Skin of body (tissue), 2 donors: ENCODE results near the gene AATK. TPM values are rescaled to one million over a fixed set of nuclear protein-coding genes. Genes with fewer than 3 reads are reported as not detected.
A peak's percentile ranks its signal among the peaks of the same experiment; 100 is the strongest.
"Not testable (repeated sequence)": the region's sequence is repeated elsewhere in the genome, so short reads cannot be mapped to it uniquely, and the experiment has no call there.

Experiments
- DNase-seq: peaks from one replicate; lab custom pipeline; 2025; lab: John Stamatoyannopoulos, UW
- total RNA-seq: library from RNA; depleted of rRNA; stranded (reverse); fragments of >200 nt; gene quantifications from one replicate; pipeline ENCODE4 v1.2.3, GENCODE V29; 2014

The AATK gene
- total RNA-seq, 1 donor from 2014 or later, result 2.8 TPM

GRCh38 chr17:81162491-81162890 is 3.5 kb downstream of the AATK start:
- no peak for DNase-seq

DNA sequence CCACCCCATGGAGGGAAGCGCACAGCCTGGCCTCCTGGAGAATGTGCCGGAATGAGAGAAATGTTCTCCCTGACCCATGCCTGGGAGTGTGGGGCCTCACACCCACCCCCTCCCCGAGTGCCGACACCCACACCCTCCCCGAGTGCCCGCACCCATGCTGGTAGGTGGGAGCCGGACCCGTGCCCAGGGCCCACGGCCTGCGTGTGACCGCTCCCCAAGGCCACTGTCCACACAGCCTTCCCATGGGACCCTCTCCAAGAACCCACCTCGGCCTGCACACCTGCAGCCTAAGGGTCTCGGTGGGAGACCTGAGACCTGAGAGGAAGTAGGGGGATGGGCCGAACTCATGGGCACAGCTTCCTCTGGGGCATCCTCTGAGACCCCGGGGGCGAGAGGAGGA is 4.0 kb downstream of the AATK start:
- DNase-seq, result no peak

DNA sequence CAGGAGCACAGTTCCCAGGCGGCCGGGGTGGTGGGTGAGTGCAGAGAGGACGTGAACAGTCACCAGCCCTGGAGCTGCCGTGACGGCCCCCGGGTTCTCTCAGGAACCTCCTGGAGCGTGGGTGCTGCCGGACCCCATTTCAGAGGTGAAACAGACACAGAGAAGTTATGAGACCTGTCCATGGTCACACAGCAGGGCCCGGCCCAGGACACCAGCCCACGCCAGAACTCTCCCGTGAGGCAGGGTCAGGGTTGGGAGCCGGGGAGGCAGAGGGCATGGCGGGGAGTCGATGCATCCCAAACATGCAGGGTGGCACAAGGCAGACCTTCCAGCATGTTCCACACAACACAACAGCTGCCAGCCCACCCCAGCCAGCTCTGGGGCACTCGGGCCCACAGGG is 4.5 kb downstream of the AATK start:
- no peak for DNase-seq

GRCh38 chr17:81160747-81161453 is 5.1 kb downstream of the AATK start:
- DNase-seq, result no peak

DNA sequence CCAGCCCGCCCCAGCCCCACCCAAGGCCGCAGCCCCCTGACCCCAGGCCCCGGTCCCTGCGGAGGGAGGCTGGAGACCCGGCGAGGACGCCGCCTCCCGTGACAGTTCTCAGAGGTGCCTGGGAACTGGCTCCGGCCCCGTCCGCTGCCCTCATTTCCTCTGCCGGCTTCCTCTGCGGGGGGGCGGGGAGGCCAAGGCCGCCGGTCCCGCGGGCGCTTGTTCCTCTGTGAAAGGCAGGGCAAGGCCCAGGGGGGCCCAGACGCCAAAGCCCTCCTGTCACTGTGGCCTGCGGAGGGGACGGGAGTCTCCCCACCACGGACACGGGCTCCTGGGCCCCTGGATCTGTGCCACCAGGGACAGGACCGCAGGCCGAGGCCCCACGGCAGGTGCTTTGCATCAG is 5.7 kb downstream of the AATK start:
- DNase-seq, result no peak

- DNase-seq, result no peak
Observed at GRCh38 chr17:81159611-81160265, 6.3 kb downstream of the AATK start.

DNA sequence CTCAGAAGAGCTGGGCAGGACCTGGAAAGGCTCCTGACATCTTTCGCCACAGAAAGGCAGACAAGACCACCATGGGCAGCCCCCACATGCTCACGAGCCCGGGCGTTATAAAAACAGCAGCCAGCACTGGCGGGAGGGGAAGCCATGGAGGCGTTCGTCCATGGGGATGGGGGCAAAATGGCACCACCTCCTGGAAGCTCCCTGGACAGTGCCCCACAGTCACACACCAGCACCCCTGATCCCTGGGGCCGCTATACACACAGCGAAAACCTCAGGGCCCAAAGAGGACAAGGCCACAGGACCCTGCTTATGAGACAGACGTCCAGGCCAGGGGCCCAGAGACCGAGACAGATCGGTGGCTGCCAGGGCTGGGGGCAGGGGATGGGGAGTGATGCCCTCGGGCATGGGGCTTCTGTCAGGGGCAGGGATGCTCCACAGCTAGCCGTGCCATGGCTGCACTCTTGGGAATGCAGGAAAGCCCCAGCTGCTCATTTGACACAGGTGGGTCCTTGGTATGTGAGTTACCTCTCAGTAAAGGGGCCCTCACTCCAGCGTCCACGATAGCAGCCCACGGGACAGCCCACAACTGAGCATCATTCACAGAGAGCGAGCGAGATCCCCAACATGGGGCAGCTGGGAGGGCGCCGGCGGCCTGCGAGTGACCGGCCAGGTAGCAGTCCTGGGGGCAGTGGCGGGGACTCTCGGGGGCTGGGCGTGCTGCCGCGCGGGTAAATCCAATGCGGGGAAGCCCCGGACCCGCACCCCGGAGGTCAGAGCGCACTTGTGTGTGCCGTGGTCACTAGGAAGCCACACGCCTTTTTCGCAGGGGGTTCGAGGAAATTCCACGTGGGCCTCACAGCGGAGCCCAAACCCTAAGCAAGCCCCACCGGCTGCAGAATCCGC is 7.1 kb downstream of the AATK start:
- DNase-seq, result no peak

DNA sequence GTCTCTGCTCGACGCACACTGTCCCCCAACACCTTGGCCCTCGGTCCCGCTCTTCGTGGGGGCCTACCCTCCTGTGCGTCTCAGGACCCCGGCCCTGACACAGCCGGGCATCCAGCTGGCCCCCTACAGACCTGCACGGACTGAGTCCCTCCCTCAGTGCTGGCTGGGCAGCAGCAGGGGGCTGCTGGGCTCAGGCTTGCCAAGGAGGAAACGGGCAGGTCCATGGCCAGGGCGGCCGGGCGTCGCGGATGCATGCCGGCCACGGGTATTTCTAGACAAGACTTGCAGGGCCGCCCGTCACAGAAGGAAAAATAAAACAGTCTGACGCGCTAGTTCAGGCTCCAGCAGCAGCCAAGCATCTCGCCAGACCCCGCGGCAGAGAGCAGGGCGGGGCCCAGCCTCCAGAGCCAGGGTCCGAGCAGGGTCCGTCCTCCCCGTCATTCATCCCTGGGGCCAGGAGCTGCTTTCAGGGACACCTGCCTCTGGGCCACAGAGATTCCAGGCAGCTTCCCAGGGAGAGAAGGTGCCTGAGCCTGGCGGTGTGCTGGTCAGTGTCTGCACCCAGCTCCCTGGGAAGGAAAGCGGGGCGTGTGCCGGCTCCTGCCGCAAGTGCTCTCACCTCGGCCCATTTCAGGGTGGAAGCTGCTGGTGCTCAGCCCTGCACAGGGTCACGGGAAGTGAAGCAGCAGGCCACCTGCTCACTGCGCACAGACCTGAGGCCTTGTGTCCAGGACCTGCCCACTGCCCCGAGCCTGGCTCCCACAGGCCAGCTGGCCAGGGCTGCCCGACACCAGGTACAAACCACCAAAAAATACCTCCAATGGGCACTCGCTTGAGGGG is 8.0 kb downstream of the AATK start:
- no peak for DNase-seq

DNA sequence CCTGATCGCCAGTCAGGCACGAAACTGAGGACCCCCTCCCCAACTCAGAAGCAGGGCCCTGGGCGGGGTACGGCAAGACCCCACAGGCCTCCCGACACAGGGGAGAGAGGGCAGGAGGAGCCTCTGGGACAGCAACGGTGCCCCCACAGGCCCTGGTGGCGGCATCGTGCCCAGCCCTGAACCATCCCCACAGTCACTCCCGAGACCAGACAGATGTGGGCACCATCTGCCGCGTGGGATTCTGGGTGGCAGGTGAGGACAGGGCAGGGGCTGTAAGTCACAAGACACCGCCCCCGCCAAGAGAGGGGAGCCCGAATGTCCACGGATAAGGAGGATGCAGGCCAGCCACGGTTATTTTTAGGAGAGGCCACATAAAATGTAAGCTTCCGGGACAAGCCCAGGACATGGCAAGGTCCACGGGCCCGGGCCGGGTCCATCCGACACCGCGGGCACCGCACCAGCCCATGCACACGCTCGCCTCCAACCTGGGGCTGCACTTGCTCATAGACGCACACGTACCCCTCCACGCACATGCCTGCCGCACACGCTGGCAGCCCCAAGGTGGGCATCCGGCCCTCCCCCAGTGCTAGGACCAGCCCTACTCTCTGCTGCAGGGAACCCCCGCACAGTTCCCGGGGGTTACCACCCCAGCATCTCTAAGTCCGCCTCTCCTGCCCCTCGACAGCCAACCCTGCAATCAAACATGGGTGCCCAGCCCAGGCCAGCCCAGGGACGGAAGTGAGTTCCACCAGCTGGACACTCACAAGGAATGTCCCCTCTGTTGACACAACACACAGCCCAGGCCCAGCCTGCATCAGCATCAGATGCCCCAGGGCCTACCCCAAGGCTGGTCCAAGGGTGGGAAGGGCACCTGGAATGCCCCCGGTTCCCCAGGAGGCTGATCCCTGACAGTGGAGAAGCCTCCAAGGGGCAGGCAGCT is 8.9 kb downstream of the AATK start:
- no peak for DNase-seq

GRCh38 chr17:81154961-81155360 is 11.1 kb downstream of the AATK start:
- no peak for DNase-seq

DNA sequence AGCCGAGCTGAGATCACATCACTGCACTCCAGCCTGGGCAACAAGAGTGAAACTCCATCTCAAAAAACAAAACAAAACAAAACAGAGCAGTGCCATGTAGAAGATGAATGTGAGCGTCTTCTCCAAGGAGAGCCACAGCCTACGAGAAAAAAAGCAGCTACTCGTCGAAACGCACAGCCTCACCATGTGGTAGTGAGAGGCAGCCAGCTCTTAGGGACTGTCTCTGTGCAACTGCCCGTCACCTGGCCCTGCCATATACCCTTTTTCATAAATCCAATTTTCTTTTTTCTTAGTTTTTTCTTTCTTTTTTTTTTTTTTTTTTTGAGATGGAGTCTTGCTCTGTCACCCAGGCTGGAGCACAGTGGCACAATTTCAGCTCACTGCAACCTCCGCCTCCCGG is 12.0 kb downstream of the AATK start:
- DNase-seq, result not testable (repeated sequence)

GRCh38 chr17:81153340-81153803 is 12.6 kb downstream of the AATK start:
- peak; percentile 46 for DNase-seq

GRCh38 chr17:81152288-81152828 is 13.7 kb downstream of the AATK start:
- DNase-seq, result no peak

GRCh38 chr17:81151278-81151677 is 14.7 kb downstream of the AATK start:
- DNase-seq, result no peak

DNA sequence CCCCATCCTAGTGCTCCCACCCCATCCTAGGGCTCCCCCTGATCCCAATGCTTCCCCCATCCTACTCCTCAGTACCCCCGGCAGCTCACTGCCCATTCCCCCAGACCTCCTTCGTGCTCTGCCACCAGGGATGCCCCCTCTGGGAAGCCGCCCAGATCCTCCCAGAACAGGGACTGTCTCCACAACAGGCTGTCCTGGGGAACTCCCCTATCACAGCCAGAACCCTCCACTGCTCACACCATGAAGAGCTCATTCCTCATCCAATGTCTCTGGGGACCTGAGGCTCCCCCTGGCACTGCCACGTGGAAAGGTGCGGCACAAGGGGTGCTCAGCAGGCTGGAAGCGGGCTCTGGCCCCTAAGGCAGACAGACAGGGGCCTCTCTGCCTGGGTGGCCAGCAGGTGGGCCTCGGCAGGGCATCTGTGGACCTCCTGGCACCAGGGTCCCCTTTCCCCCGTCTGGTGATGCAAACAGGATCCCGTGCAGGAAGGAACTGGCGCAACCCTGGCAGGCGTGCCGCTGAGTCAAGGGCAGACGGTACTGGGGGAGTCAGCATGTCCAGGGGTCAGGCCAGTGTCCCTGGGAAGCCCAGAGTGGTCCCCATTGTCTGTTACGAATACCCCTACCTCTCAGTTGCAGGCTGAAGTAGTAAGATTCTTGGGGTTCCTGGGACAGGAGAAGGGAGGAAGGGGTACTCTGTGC is 15.5 kb downstream of the AATK start:
- no peak for DNase-seq

DNA sequence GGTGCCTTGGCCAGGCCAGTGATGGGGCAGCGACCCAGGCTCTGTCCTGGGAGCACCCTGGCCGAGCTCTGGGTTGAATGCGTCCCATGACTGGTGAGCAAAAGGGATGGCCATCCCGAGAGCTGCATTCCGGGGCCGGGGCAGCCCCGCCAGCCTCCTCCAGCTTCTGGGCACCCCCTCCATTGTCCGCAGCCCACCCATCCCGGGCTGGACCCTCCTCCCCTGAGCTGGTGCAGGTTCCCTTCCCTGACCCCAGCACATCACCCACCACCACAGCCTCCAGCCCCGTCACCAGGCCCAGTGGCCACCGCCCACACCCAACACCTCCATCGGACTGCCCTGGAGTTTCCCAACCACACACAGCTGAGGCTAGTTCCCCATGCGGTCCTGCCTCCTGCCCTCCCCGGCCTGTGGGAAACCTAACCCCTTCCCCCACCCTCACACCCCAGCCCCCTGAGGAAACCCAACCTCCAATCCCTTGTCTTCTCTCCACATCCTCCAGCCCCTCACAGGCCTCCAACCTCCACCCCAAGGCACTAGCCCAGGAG is 17.0 kb downstream of the AATK start:
- no peak for DNase-seq

- no peak for DNase-seq
Observed at GRCh38 chr17:81148571-81148970, 17.4 kb downstream of the AATK start.

GRCh38 chr17:81147701-81148100 is 18.3 kb downstream of the AATK start:
- DNase-seq, result no peak

- DNase-seq, result not testable (repeated sequence)
Observed at GRCh38 chr17:81146208-81146607, 19.8 kb downstream of the AATK start.
